AG09319 (cell line): ENCODE results near the gene PPP2R2D.

Source experiments
- DNase-seq: peaks from one replicate; pipeline ENCODE4 v3.0.0-alpha.2; 2010; ENCODE audit warnings: low read depth; ENCODE audit errors: extremely low read depth
- TF ChIP-seq, protein P1 (sequence below): IDR thresholded peaks from 2 replicates; pipeline ENCODE4 v1.5.1; 2011; ENCODE audit warnings: low read depth, mild to moderate bottlenecking, inconsistent platforms, low read length, moderate library complexity

Gene PPP2R2D

DNA sequence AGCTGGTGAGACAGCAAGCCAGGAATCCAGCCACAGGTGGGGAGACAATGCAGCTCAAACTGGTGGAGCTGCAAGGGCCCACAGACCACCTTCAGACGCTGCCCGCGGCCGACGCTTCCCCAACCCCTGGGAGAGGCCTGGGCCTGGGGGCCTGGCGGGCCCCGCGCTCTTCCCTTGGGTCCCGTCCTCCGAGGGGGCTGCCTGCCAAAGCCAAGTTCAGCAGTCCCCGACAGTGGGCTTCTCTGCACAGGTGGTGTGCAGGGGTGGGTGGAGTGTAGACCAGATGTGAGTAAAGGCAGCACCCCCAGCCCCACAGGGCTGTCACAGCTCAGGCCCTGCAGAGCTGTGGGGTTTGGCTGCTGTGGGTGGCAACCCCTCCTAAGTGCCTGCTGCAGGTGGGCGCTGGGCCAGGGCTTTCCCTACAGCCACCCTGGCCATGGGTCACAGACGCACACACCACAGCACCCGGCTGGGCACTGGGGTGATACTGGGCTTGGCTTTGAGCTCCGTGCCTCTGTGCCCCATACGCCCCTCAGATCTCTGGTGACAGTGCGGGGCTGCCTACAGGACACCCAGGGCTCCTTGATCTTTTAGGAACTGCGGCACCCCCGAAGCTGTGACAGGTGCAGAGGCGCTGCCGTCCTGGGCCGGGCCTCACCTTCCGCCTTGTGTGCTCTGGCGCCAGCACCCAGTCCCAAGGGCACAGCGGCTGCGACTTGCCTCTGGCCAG is 60.4 kb downstream of the PPP2R2D start:
- no peak for DNase-seq
- TF ChIP-seq, protein P1, sequence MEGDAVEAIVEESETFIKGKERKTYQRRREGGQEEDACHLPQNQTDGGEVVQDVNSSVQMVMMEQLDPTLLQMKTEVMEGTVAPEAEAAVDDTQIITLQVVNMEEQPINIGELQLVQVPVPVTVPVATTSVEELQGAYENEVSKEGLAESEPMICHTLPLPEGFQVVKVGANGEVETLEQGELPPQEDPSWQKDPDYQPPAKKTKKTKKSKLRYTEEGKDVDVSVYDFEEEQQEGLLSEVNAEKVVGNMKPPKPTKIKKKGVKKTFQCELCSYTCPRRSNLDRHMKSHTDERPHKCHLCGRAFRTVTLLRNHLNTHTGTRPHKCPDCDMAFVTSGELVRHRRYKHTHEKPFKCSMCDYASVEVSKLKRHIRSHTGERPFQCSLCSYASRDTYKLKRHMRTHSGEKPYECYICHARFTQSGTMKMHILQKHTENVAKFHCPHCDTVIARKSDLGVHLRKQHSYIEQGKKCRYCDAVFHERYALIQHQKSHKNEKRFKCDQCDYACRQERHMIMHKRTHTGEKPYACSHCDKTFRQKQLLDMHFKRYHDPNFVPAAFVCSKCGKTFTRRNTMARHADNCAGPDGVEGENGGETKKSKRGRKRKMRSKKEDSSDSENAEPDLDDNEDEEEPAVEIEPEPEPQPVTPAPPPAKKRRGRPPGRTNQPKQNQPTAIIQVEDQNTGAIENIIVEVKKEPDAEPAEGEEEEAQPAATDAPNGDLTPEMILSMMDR: no peak

GRCh38 chr10:131961777-131962662 is 61.2 kb downstream of the PPP2R2D start:
- TF ChIP-seq, protein P1: no peak
- DNase-seq: no peak

DNA sequence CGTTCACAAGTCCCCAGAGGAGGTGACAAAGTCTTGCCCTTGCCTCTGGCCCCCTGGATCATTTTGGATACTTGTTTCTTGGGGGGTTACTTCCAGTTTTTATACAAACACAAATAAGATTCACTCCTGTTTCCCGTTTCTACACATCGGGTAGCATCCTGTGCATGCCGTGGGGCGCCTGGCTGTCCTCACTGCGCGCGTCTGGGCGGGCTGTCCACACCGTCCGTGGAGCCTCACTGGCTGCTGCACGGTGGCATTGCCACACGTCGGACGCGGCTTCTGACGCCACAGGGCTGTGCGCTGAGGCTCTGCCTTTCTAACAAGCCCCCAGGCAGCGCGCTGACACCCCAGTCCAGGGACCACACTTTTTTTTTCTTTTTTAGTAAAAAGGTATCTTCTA is 62.5 kb downstream of the PPP2R2D start:
- TF ChIP-seq, protein P1: no peak
- no peak for DNase-seq

DNA sequence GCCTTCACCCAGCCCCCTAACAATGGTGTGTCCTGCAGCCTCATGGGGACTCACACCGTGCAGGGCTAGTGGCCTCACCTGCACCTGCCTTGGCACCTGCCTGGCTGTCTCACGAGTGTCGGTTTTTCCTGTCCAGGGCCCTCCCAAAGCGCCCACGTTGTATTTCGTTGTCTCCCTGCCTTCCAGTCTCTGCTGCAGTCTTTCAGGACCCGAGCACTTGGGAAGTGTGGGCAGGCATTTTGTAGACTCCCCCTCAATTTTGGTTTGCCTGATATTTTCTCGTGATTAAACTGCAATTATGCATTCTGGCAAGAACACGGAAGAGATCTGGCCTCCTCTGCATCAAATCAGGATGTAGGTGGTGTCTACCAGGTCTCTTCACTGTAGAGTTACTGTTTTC is 63.0 kb downstream of the PPP2R2D start:
- TF ChIP-seq, protein P1: no peak
- DNase-seq: no peak

GRCh38 chr10:131964298-131964697 is 63.5 kb downstream of the PPP2R2D start:
- TF ChIP-seq, protein P1: no peak
- no peak for DNase-seq

GRCh38 chr10:131968949-131969348 is 68.1 kb downstream of the PPP2R2D start:
- TF ChIP-seq, protein P1: no peak
- no peak for DNase-seq

GRCh38 chr10:131970946-131971345 is 70.1 kb downstream of the PPP2R2D start:
- DNase-seq: no peak
- TF ChIP-seq, protein P1: no peak
